Activated naive CD4-positive, alpha-beta T cell treated with anti-CD3 and anti-CD28 coated beads, Interleukin-2, amount 50 U/mL, for 16 hours (primary cell): Measurements from ENCODE around the gene EIF3M.
"Not testable (repeated sequence)": the region's sequence is repeated elsewhere in the genome, so short reads cannot be mapped to it uniquely, and the experiment has no call there.

Source experiments
- DNase-seq: peaks from one replicate; pipeline ENCODE4 v3.0.0-alpha.2; 2020

EIF3M gene

GRCh38 chr11:32597921-32598320, 14.3 kb downstream of the EIF3M start:
- no peak for DNase-seq

DNA sequence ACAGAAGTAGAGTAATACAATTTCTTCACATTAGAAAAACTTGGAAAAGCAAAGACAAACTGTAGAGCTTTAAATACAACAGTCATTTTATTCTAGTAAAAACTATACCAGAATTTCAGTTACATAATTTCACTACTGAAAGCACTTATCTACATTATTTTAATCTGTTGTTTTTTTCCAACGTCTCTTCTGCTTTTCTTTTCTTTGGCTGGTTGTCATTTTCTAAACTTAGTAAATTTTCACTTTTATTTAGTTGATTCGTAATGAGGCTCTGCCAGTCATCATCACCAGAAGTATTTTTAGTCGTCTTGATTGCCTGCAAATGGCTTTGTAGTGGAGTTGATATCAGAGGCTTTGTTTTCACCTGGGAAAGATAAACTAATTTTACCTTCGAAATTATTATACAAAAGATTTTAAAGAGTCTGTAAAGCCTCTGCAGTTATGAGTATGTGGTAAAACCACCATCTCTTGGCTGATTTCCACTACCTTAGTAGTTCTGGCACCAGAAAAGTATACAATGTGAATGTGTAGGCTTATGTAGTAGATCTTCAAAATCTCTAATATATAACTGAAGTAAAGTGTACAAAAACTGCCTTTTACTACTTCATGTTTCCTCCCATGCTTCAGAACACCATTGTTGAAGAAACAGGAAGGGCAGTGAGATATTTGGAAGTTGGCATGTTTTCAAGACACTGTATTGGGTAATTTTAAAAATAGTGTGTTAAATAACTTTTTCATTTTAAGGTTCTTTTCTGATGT, 19.2 kb downstream of the EIF3M start:
- no peak for DNase-seq

DNA sequence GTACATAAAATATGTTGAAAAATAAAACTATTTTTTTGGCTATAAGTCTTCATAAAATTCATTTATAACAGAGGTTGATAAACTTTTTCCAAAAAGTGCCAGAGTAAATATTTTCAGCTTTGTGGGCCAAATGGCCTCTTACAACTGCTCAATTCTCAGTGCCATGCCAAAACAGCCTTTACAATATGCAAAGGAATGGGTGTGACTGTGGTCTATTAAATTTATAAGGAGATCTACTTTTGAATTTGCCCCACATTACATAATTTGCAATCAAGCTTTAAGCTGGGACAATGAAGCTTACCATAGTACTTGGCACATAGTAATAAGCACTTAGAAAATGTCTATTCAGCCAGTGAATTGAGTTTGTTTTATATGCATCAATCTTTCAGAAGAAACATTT, 22.6 kb downstream of the EIF3M start:
- no peak for DNase-seq

- DNase-seq = not testable (repeated sequence)
Measured at GRCh38 chr11:32608826-32609225, 25.2 kb downstream of the EIF3M start.

- no peak for DNase-seq
Measured at GRCh38 chr11:32610797-32611352, 27.2 kb downstream of the EIF3M start.

DNA sequence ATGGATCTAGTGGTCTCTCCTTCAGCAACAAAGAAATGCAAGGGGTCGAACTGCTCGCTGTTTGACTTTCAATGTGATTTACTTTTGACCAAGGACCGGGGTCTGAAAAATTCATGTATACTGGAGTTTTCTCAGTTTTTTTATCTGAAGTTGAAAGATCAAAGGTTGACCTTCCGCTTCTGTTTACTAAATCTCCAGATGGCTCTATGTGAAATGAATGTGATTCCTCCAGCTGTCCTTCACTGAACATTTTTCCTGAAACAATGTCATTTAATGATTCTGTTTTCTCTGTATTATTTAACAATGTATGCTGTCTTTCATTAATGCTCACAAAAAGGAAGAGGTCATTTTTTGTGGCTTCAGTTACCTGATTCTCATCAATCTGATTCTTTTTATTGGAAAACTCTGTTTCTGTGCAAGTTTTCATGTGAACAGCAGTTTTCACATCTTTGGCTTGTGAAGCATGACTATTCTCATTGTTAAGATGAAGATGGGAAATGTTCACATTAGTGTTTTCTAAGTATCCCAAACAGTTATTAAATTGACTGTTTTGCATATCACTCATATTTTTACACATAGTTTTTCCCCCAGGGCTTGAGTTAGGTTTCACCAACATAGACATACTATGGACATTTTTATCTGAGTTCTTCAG, 30.0 kb downstream of the EIF3M start:
- DNase-seq = no peak

DNA sequence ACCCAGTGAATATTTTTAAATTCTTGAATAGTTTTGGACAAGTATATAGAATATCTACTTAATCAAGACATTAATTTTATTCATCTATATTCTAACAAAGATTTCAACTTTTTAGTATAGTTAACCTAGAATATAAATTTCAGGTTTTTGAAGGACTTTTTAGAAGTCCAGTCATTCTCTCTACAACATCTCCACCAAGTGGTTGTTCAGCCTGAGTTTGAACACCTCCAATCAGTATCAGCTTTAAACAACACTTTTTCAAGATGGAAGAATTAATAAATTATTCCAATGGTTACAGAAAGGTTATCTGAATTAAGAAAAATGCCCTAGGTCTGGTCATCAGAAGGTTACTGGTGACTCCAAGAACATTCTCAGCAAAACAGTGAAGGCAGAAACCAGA, 31.8 kb downstream of the EIF3M start:
- DNase-seq = no peak

DNA sequence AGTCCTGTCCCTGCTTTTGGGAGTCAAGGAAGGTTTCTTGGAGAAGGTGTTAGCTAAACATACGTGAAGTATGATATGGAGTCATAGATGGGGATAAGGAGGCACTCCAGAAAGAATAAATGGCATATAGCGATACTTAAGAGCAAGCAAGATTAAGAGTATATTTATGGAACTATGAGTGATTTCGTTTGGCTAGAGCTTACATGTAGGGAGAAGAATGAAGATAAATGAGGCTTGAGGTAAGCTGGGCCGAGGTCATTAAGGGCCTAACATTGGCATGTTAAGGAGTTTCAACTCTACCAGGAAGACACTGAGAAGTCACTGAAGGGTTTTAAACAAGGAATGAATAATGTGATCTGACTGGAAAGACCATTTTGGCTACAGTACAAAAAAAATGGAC, 33.3 kb downstream of the EIF3M start:
- DNase-seq = no peak

DNA sequence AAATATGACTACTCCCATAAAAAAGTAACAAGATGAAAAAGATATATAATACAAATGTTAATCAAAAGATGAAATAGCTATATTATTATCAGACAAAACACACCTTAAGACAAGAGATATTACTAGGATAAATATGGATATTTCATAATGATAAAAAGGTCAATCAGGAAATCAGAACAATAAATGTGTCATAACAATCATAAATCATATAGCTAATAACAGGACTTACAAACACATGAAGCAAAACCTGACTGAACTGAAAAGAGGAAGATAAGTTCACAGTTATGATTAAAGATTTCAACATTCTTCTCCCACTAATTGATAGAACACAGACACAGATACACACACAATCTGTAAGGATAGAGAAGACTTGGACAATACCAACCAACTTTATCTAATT, 47.2 kb downstream of the EIF3M start:
- no peak for DNase-seq

- DNase-seq = no peak
Measured at GRCh38 chr11:32635819-32636218, 52.2 kb downstream of the EIF3M start.

GRCh38 chr11:32641361-32641760, 57.7 kb downstream of the EIF3M start:
- DNase-seq = no peak

- no peak for DNase-seq
Measured at GRCh38 chr11:32643526-32643925, 59.9 kb downstream of the EIF3M start.
